ENCODE measurements around the gene RYR2.

DNA sequence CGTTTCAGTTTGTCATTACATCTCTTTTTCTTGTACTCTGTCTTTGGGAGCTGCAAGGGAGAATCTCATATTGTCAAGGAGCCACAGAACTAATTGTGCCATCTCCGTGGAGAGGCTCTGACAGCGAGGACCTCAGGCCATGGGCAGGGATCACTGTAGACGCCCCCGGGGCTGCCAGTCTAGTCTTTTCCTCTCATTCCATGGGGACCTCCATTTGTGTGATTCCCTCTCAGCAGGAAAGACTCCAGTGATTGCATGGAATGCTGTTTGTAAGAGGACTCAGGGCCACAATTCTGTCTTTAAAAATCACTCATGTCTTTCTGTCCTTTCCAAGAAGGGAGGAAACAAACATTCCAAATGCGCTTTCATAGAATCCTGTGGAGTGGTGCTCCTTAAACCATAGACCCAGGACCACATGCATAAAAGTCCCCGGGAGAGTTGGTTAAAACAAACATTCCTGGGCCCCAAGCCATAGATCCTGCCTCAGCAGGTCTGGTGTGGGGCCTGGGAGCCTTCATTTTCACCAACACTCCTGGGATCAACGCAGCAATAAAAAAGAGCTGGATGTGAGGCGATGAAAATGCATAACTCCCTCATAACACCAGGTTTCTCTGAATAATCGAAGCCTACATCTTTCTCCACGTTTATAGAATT, 744.2 kb downstream of the RYR2 start:
- TF ChIP-seq, protein P1, sequence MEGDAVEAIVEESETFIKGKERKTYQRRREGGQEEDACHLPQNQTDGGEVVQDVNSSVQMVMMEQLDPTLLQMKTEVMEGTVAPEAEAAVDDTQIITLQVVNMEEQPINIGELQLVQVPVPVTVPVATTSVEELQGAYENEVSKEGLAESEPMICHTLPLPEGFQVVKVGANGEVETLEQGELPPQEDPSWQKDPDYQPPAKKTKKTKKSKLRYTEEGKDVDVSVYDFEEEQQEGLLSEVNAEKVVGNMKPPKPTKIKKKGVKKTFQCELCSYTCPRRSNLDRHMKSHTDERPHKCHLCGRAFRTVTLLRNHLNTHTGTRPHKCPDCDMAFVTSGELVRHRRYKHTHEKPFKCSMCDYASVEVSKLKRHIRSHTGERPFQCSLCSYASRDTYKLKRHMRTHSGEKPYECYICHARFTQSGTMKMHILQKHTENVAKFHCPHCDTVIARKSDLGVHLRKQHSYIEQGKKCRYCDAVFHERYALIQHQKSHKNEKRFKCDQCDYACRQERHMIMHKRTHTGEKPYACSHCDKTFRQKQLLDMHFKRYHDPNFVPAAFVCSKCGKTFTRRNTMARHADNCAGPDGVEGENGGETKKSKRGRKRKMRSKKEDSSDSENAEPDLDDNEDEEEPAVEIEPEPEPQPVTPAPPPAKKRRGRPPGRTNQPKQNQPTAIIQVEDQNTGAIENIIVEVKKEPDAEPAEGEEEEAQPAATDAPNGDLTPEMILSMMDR (IDR thresholded peaks at IDR 0.05) = no peak
- no peak for TF ChIP-seq POLR2A (IDR thresholded peaks at IDR 0.05)
